Measurements from ENCODE around the gene RAB3B.

DNA sequence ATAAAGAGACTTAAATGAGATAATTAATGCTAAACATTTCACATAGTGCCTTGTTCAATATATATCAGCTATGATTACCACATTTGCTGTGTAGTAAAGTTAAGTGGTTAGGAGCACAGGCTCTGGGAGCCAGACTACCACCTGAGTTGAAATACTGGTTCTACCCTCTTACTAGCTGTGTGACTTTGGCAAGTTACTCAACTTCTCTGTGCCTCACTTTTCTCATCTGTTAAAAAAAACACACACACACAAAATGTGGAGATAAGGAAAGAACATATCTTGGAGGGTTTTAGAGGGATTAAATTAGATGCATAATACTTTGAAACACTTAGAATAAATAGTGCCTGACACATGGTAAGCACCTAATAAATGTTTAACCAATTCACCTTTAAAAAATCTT, 60.2 kb downstream of the RAB3B start:
- TF ChIP-seq AFF4 (CRISPR knock-in tag; IDR thresholded peaks at IDR 0.05) (no peak), LARP7 (IDR thresholded peaks at IDR 0.05) (no peak), CTCF (IDR thresholded peaks at IDR 0.05 in 2 of 3, conservative IDR thresholded peaks at IDR 0.05 in 1 of 3; ENCODE audit: insufficient read depth in 2 of 3, low read depth in 1 of 3, low read length in 3 of 3) (no peak), POLR2AphosphoS5 (IDR thresholded peaks at IDR 0.05; ENCODE audit: control insufficient read depth, insufficient read depth, low read depth, low read length) (no peak), ZFX (CRISPR knock-in tag; IDR thresholded peaks at IDR 0.05) (no peak)
